ENCODE measurements around the gene HIF1A.

Gene HIF1A

DNA sequence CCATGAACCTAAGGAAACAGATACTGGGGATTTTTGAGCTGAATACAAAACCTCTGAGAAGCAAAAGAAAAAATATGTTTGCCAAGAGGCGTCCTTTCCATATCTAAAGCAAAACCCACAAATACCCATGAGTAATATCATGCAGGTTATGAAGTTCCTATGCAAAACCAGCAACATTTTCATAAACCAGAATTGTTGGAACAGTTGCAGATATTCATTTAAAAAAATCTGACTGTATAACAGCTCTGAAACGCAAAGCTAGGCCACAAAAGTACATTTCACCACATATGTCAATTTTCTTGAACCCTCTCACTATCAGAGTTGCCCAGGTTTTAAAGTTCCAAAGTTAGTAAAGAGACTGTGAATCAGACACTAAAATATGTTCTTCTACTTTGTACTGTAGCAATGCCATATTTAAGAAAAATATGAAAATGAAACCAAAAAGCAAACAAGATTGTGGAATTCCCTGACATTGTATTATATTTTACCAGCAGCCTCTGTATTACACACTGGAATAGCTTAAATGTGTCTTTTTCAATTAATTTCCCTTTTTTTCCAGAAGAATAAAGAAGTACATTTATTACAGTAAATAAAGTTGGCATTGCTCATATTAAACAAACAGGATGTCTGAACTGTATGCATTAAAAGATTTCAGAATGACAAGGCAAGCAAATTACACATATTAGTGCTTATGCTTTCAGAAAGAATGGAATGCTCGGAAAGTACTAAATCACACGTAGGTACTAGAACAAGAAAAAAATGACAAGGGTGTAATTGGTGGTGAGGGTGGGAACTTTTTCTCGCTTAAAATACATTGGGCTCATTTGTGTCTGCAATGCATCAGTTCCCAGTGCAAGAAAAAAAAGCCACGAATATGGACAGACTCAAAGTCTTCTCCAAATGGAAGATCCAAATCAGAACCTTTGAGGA, 33.6 kb upstream of the HIF1A start:
- TF ChIP-seq CTCF (IDR thresholded peaks at IDR 0.05; ENCODE audit: borderline replicate concordance, extremely low read depth, low read length, poor library complexity, severe bottlenecking) (no peak), EZH2 (IDR thresholded peaks at IDR 0.05; ENCODE audit: borderline replicate concordance, low read depth, low read length, severe bottlenecking) (no peak)
- no peak overlapping the region for H3K4me3 ChIP-seq (ENCODE audit: low read depth in 1 of 2, low read length in 2 of 2)
- H3K27me3 ChIP-seq (ENCODE audit: insufficient read depth, low read length, poor library complexity), result no peaks in the 10 kb centered on the region
- no peak overlapping the region for H2AFZ ChIP-seq (ENCODE audit: low read depth, low read length)
- H3K9ac ChIP-seq (ENCODE audit: low read depth, low read length), result no peak overlapping the region
- ATAC-seq (ENCODE audit: insufficient read depth, low read depth) (no peak; the same call in 2 of the 3 replicates), DNase-seq (no peak)
- peaks cover 37% of the 10 kb centered on the region for H3K4me1 ChIP-seq (ENCODE audit: insufficient read depth, low read length)
- no peaks in the 10 kb centered on the region for H3K79me2 ChIP-seq (ENCODE audit: insufficient read depth, low read length)
- H3K4me2 ChIP-seq (ENCODE audit: insufficient read depth, low read length), result peak overlapping the region; percentile 7; the same call in 1 of the 2 replicates
- no peaks in the 10 kb centered on the region for H4K20me1 ChIP-seq (ENCODE audit: insufficient read depth, low read length)
- peak overlapping the region; percentile 56 for H3K27ac ChIP-seq (ENCODE audit: low read length)
- no peaks in the 10 kb centered on the region for H3K9me3 ChIP-seq (ENCODE audit: insufficient read depth, low read length, severe bottlenecking)
- no peaks in the 10 kb centered on the region for H3K36me3 ChIP-seq (ENCODE audit: insufficient read depth, low read length)

GRCh38 chr14:61662437-61663311, 32.6 kb upstream of the HIF1A start:
- TF ChIP-seq EZH2 (IDR thresholded peaks at IDR 0.05; ENCODE audit: borderline replicate concordance, low read depth, low read length, severe bottlenecking) (no peak), CTCF (IDR thresholded peaks at IDR 0.05; ENCODE audit: borderline replicate concordance, extremely low read depth, low read length, poor library complexity, severe bottlenecking) (no peak)
- Histone ChIP-seq H2AFZ (ENCODE audit: low read depth, low read length) (0 out of 2 replicates have a peak overlapping the region, but pooled peaks have one; percentile 11), H3K79me2 (ENCODE audit: insufficient read depth, low read length) (no peaks in the 10 kb centered on the region), H3K4me3 (ENCODE audit: low read depth in 1 of 2, low read length in 2 of 2) (no peak overlapping the region), H3K4me2 (ENCODE audit: insufficient read depth, low read length) (peak overlapping the region; percentile 7; the same call in 1 of the 2 replicates), H3K9ac (ENCODE audit: low read depth, low read length) (no peak overlapping the region), H3K27me3 (ENCODE audit: insufficient read depth, low read length, poor library complexity) (no peaks in the 10 kb centered on the region), H4K20me1 (ENCODE audit: insufficient read depth, low read length) (no peaks in the 10 kb centered on the region), H3K27ac (ENCODE audit: low read length) (peak overlapping the region; percentile 56), H3K4me1 (ENCODE audit: insufficient read depth, low read length) (peaks cover 37% of the 10 kb centered on the region), H3K36me3 (ENCODE audit: insufficient read depth, low read length) (no peaks in the 10 kb centered on the region), H3K9me3 (ENCODE audit: insufficient read depth, low read length, severe bottlenecking) (no peaks in the 10 kb centered on the region)
- ATAC-seq (ENCODE audit: insufficient read depth, low read depth) (peak; percentile 90), DNase-seq (peak; percentile 45)

DNA sequence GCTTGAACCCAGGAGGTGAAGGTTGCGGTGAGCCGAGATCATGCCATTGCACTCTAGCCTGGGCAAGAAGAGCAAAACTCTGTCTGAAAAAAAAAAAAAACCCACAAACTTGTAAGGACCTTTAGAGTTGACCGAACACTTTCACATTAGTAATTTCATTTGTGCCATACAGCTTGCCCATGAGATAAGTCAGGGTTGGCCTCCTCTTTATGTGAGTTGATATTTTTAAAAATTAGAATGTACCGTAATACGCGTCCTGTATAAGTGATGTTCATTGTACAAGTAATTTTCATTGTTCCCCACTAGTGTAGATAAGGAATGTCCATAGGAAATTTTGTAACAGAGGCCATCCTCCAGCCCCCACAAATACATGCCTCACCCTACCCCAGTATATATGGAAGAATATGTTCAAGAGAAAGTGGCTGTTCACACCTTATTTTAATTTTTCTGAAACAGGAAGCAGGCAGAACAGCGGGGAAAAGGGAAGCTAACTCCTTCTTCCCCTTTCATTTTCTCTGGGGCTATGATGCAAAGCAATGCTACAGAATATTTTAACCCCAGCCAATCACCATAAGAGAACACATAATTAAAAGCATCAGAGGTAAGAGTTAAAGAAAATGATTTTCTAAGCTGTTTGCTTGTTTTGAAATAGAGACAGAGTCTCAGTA, 31.9 kb upstream of the HIF1A start:
- H3K9me3 ChIP-seq (ENCODE audit: insufficient read depth, low read length, severe bottlenecking), result no peaks in the 10 kb centered on the region
- no peak overlapping the region for H3K9ac ChIP-seq (ENCODE audit: low read depth, low read length)
- no peaks in the 10 kb centered on the region for H3K79me2 ChIP-seq (ENCODE audit: insufficient read depth, low read length)
- H3K4me2 ChIP-seq (ENCODE audit: insufficient read depth, low read length), result no peak overlapping the region
- no peaks in the 10 kb centered on the region for H4K20me1 ChIP-seq (ENCODE audit: insufficient read depth, low read length)
- ATAC-seq (ENCODE audit: insufficient read depth, low read depth), result no peak
- DNase-seq, result no peak
- H3K4me3 ChIP-seq (ENCODE audit: low read depth in 1 of 2, low read length in 2 of 2), result no peak overlapping the region
- H3K27ac ChIP-seq (ENCODE audit: low read length), result no peak overlapping the region
- peak overlapping the region; percentile 7; the same call in 1 of the 2 replicates for H2AFZ ChIP-seq (ENCODE audit: low read depth, low read length)
- H3K27me3 ChIP-seq (ENCODE audit: insufficient read depth, low read length, poor library complexity), result no peaks in the 10 kb centered on the region
- peaks cover 37% of the 10 kb centered on the region for H3K4me1 ChIP-seq (ENCODE audit: insufficient read depth, low read length)
- TF ChIP-seq EZH2 (IDR thresholded peaks at IDR 0.05; ENCODE audit: borderline replicate concordance, low read depth, low read length, severe bottlenecking), result no peak
- TF ChIP-seq CTCF (IDR thresholded peaks at IDR 0.05; ENCODE audit: borderline replicate concordance, extremely low read depth, low read length, poor library complexity, severe bottlenecking), result no peak
- no peaks in the 10 kb centered on the region for H3K36me3 ChIP-seq (ENCODE audit: insufficient read depth, low read length)
